Measurements from ENCODE around the gene MRPS34.

Gene MRPS34

GRCh38 chr16:1729445-1729844, 43.5 kb downstream of the MRPS34 start:
- TF ChIP-seq GATA3 (IDR thresholded peaks at IDR 0.05; ENCODE audit: low read depth, low read length) = no peak
- TF ChIP-seq GATA2 (IDR thresholded peaks at IDR 0.05; ENCODE audit: low read depth, low read length) = no peak

- TF ChIP-seq GATA2 (IDR thresholded peaks at IDR 0.05; ENCODE audit: low read depth, low read length) = no peak
- TF ChIP-seq GATA3 (IDR thresholded peaks at IDR 0.05; ENCODE audit: low read depth, low read length) = no peak
These were observed 43.9 kb downstream of the MRPS34 start for GRCh38 chr16:1729026-1729425.

- TF ChIP-seq GATA2 (IDR thresholded peaks at IDR 0.05; ENCODE audit: low read depth, low read length) (no peak), GATA3 (IDR thresholded peaks at IDR 0.05; ENCODE audit: low read depth, low read length) (no peak)
These were observed 45.0 kb downstream of the MRPS34 start for GRCh38 chr16:1727651-1728624.

- TF ChIP-seq GATA2 (IDR thresholded peaks at IDR 0.05; ENCODE audit: low read depth, low read length) = no peak
- TF ChIP-seq GATA3 (IDR thresholded peaks at IDR 0.05; ENCODE audit: low read depth, low read length) = no peak
These were observed 46.1 kb downstream of the MRPS34 start for GRCh38 chr16:1726661-1727502.

GRCh38 chr16:1724491-1724890, 48.4 kb downstream of the MRPS34 start:
- no peak for TF ChIP-seq GATA3 (IDR thresholded peaks at IDR 0.05; ENCODE audit: low read depth, low read length)
- no peak for TF ChIP-seq GATA2 (IDR thresholded peaks at IDR 0.05; ENCODE audit: low read depth, low read length)

GRCh38 chr16:1723450-1724147, 49.3 kb downstream of the MRPS34 start:
- TF ChIP-seq GATA3 (IDR thresholded peaks at IDR 0.05; ENCODE audit: low read depth, low read length) = no peak
- TF ChIP-seq GATA2 (IDR thresholded peaks at IDR 0.05; ENCODE audit: low read depth, low read length) = no peak
